Loucy (cell line): Measurements from ENCODE around the gene JKAMP.

Experiments used
- H2AFZ ChIP-seq: fragments of 200-600 bp; sonication (generic); 2 replicates; pipeline ENCODE4 v1.6.0; 2016; ENCODE audit warnings: antibody characterized with exemption, mild to moderate bottlenecking, low read length, moderate library complexity
- H3F3A ChIP-seq: fragments of 200-600 bp; 2 replicates; pipeline ENCODE4 v1.6.0; 2016; ENCODE audit warnings: antibody characterized with exemption, low read depth, mild to moderate bottlenecking
- H3K27me3 ChIP-seq: fragments of 200-600 bp; sonication (generic); 2 replicates; pipeline ENCODE4 v1.6.1; 2014; ENCODE audit warnings: low read length, mild to moderate bottlenecking; ENCODE audit not compliant: insufficient read depth, poor library complexity, severe bottlenecking
- H3K36me3 ChIP-seq: fragments of 200-600 bp; sonication (generic); 2 replicates; pipeline ENCODE4 v1.6.1; 2016; ENCODE audit warnings: low read length; ENCODE audit not compliant: insufficient read depth
- H3K4me1 ChIP-seq: fragments of 200-600 bp; sonication (generic); 2 replicates; pipeline ENCODE4 v1.5.1; 2014; ENCODE audit warnings: low read length, mild to moderate bottlenecking; ENCODE audit not compliant: insufficient read depth, poor library complexity, severe bottlenecking
- H3K4me2 ChIP-seq: fragments of 200-600 bp; sonication (generic); 2 replicates; pipeline ENCODE4 v1.6.0; 2014; ENCODE audit warnings: antibody characterized with exemption, low read length, low read depth, mild to moderate bottlenecking; ENCODE audit not compliant: poor library complexity, severe bottlenecking
- H3K4me3 ChIP-seq: fragments of 200-600 bp; sonication (generic); 2 replicates; pipeline ENCODE4 v1.5.1; 2014; ENCODE audit warnings: low read length, mild to moderate bottlenecking, mixed read lengths; ENCODE audit not compliant: poor library complexity, severe bottlenecking
- H3K79me2 ChIP-seq: fragments of 200-600 bp; sonication (generic); 2 replicates; pipeline ENCODE4 v1.6.1; 2014; ENCODE audit warnings: low read length; ENCODE audit not compliant: insufficient read depth
- H3K9ac ChIP-seq: fragments of 200-600 bp; sonication (generic); 2 replicates; pipeline ENCODE4 v1.6.0; 2014; ENCODE audit warnings: mild to moderate bottlenecking, low read depth, low read length, moderate library complexity; ENCODE audit not compliant: poor library complexity, severe bottlenecking
- H3K9me2 ChIP-seq: fragments of 200-600 bp; sonication (generic); replicated peaks from 2 replicates; pipeline ENCODE4 v1.6.1; 2016; ENCODE audit warnings: low read depth, low read length, mixed read lengths
- H3K9me3 ChIP-seq: fragments of 200-600 bp; sonication (generic); 2 replicates; pipeline ENCODE4 v1.6.1; 2014; ENCODE audit warnings: mild to moderate bottlenecking, antibody characterized with exemption, low read length, low read depth; ENCODE audit not compliant: insufficient read depth
- H4K20me1 ChIP-seq: fragments of 200-600 bp; sonication (generic); 2 replicates; pipeline ENCODE4 v1.6.0; 2014; ENCODE audit warnings: antibody characterized with exemption, low read length, mild to moderate bottlenecking; ENCODE audit not compliant: insufficient read depth, poor library complexity, severe bottlenecking
- EZH2phosphoT487 ChIP-seq: fragments of 200-600 bp; IDR thresholded peaks from 2 replicates; pipeline ENCODE4 v1.6.1; 2018; ENCODE audit warnings: antibody characterized with exemption, mild to moderate bottlenecking, moderate library complexity, borderline replicate concordance
- TF ChIP-seq, protein P1 (sequence below): fragments of 200-600 bp; sonication (generic); conservative IDR thresholded peaks from 2 replicates; pipeline ENCODE4 v1.5.1; 2014; ENCODE audit warnings: mild to moderate bottlenecking, antibody characterized with exemption, low read length

Gene JKAMP

DNA sequence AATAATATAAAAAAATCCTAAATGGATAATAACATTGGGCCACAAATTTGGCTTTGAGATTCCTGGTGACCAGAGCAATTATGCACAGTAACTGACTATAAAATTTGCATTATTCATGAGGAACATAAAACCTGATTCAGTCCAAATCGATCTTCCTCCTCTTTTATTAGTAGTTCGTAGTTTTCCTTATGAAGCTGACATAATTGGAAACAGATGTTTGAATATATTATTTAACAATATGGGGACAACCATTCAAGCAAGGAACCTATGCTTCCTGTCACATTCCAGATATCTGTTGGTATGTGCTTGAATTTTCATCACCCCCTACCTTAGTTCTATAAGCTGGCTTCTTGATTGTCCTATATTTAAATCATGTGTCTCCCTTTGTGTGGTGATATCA lies 57.4 kb downstream of the JKAMP start:
- H3F3A ChIP-seq, result no peaks in the 10 kb centered on the region
- H4K20me1 ChIP-seq, result no peaks in the 10 kb centered on the region
- no peaks in the 10 kb centered on the region for H3K79me2 ChIP-seq
- H3K27me3 ChIP-seq, result no peaks in the 10 kb centered on the region
- H3K4me3 ChIP-seq, result no peak overlapping the region
- H3K9me2 ChIP-seq, result no peaks in the 10 kb centered on the region
- TF ChIP-seq, protein P1, sequence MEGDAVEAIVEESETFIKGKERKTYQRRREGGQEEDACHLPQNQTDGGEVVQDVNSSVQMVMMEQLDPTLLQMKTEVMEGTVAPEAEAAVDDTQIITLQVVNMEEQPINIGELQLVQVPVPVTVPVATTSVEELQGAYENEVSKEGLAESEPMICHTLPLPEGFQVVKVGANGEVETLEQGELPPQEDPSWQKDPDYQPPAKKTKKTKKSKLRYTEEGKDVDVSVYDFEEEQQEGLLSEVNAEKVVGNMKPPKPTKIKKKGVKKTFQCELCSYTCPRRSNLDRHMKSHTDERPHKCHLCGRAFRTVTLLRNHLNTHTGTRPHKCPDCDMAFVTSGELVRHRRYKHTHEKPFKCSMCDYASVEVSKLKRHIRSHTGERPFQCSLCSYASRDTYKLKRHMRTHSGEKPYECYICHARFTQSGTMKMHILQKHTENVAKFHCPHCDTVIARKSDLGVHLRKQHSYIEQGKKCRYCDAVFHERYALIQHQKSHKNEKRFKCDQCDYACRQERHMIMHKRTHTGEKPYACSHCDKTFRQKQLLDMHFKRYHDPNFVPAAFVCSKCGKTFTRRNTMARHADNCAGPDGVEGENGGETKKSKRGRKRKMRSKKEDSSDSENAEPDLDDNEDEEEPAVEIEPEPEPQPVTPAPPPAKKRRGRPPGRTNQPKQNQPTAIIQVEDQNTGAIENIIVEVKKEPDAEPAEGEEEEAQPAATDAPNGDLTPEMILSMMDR, result no peak
- H3K4me1 ChIP-seq, result no peaks in the 10 kb centered on the region
- H3K9ac ChIP-seq, result no peak overlapping the region
- no peaks in the 10 kb centered on the region for H3K36me3 ChIP-seq
- no peak overlapping the region for H3K4me2 ChIP-seq
- no peak overlapping the region for H2AFZ ChIP-seq
- H3K9me3 ChIP-seq, result no peaks in the 10 kb centered on the region

DNA sequence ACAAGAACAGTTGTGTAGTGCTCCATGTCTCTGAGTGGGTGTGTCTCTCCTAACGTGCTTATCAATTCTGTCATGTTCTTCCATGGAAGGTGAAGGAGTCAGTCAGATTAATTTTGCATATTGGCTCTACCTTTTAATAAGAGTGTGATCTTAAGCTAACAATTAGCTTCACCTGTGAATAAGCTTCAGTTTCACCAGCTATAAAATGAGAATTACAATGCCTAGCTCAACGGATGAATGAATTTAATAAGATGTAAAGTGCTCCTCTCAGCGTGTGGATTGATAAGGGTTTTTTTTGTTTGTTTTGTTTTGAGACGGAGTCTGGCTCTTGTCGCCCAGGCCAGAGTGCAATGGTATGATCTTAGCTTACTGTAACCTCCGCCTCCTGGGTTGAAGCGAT lies 59.6 kb downstream of the JKAMP start:
- Histone ChIP-seq H3K36me3 (no peaks in the 10 kb centered on the region), H3K9me2 (no peaks in the 10 kb centered on the region), H4K20me1 (no peaks in the 10 kb centered on the region), H3K9me3 (no peaks in the 10 kb centered on the region), H2AFZ (no peak overlapping the region), H3K4me1 (no peaks in the 10 kb centered on the region), H3K4me3 (no peak overlapping the region), H3F3A (no peaks in the 10 kb centered on the region), H3K27me3 (no peaks in the 10 kb centered on the region), H3K4me2 (no peak overlapping the region), H3K9ac (no peak overlapping the region), H3K79me2 (no peaks in the 10 kb centered on the region)
- TF ChIP-seq EZH2phosphoT487, result no peak
- TF ChIP-seq, protein P1, result no peak

DNA sequence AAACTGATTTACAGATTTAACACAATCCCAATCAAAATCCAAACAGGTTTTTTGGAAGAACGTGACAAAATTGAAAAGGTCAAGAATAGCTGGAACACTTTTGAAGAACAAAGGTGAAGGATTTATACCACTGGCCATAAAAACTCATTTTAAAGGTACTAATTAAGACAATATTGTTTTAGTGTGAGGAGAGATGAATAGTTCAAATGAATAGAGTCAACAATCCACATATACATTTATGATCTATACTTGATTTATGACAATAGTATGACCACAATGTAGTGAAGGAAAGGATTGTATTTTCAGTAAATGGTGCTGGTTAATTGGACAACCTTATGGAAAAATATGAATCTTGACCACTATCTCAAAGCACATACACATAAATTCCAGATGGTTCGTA lies 63.0 kb downstream of the JKAMP start:
- H4K20me1 ChIP-seq, result no peaks in the 10 kb centered on the region
- H3K9me3 ChIP-seq, result no peaks in the 10 kb centered on the region
- H2AFZ ChIP-seq, result no peak overlapping the region
- H3F3A ChIP-seq, result no peaks in the 10 kb centered on the region
- no peaks in the 10 kb centered on the region for H3K36me3 ChIP-seq
- TF ChIP-seq, protein P1, result no peak
- TF ChIP-seq EZH2phosphoT487, result no peak
- no peaks in the 10 kb centered on the region for H3K79me2 ChIP-seq
- no peaks in the 10 kb centered on the region for H3K4me1 ChIP-seq
- no peaks in the 10 kb centered on the region for H3K9me2 ChIP-seq
- H3K4me2 ChIP-seq, result no peak overlapping the region
- no peak overlapping the region for H3K9ac ChIP-seq
- H3K27me3 ChIP-seq, result no peaks in the 10 kb centered on the region
- no peak overlapping the region for H3K4me3 ChIP-seq
